RPMI8226 (cell line): ENCODE results near the gene CERK.

Experiments used
- DNase-seq: peaks from one replicate; pipeline ENCODE4 v3.0.0-alpha.2; 2015

The CERK gene

GRCh38 chr22:46675938-46676337 lies 62.1 kb downstream of the CERK start:
- no peak for DNase-seq

- no peak for DNase-seq
Observed at GRCh38 chr22:46675479-46675878, 62.6 kb downstream of the CERK start.

GRCh38 chr22:46674906-46675305 lies 63.1 kb downstream of the CERK start:
- no peak for DNase-seq

GRCh38 chr22:46674367-46674781 lies 63.7 kb downstream of the CERK start:
- DNase-seq, result no peak

- no peak for DNase-seq
Observed at GRCh38 chr22:46673662-46674236, 64.3 kb downstream of the CERK start.

- no peak for DNase-seq
Observed at GRCh38 chr22:46673205-46673604, 64.8 kb downstream of the CERK start.

GRCh38 chr22:46672731-46673130 lies 65.3 kb downstream of the CERK start:
- DNase-seq, result no peak

GRCh38 chr22:46671824-46672432 lies 66.1 kb downstream of the CERK start:
- no peak for DNase-seq

GRCh38 chr22:46669201-46669600 lies 68.9 kb downstream of the CERK start:
- no peak for DNase-seq

- DNase-seq, result no peak
Observed at GRCh38 chr22:46668116-46668515, 69.9 kb downstream of the CERK start.

- no peak for DNase-seq
Observed at GRCh38 chr22:46667245-46667623, 70.8 kb downstream of the CERK start.

- DNase-seq, result no peak
Observed at GRCh38 chr22:46666577-46667244, 71.3 kb downstream of the CERK start.

- DNase-seq, result no peak
Observed at GRCh38 chr22:46665751-46666280, 72.2 kb downstream of the CERK start.

GRCh38 chr22:46665151-46665695 lies 72.8 kb downstream of the CERK start:
- DNase-seq, result no peak

- no peak for DNase-seq
Observed at GRCh38 chr22:46664301-46664855, 73.7 kb downstream of the CERK start.

GRCh38 chr22:46663436-46664100 lies 74.5 kb downstream of the CERK start:
- DNase-seq, result no peak

GRCh38 chr22:46663001-46663400 lies 75.1 kb downstream of the CERK start:
- DNase-seq, result no peak

GRCh38 chr22:46662226-46662625 lies 75.8 kb downstream of the CERK start:
- DNase-seq, result no peak

GRCh38 chr22:46661221-46661851 lies 76.7 kb downstream of the CERK start:
- no peak for DNase-seq

- DNase-seq, result peak; percentile 71
Observed at GRCh38 chr22:46660604-46661201, 77.3 kb downstream of the CERK start.

GRCh38 chr22:46659791-46660186 lies 78.3 kb downstream of the CERK start:
- no peak for DNase-seq
